ENCODE data around the gene LRRC8D. TPM values are rescaled to one million over a fixed set of nuclear protein-coding genes. Genes with fewer than 3 reads are reported as not detected.

The LRRC8D gene
- total RNA-seq, 1 donor from 2014 or later = 31.4 TPM

DNA sequence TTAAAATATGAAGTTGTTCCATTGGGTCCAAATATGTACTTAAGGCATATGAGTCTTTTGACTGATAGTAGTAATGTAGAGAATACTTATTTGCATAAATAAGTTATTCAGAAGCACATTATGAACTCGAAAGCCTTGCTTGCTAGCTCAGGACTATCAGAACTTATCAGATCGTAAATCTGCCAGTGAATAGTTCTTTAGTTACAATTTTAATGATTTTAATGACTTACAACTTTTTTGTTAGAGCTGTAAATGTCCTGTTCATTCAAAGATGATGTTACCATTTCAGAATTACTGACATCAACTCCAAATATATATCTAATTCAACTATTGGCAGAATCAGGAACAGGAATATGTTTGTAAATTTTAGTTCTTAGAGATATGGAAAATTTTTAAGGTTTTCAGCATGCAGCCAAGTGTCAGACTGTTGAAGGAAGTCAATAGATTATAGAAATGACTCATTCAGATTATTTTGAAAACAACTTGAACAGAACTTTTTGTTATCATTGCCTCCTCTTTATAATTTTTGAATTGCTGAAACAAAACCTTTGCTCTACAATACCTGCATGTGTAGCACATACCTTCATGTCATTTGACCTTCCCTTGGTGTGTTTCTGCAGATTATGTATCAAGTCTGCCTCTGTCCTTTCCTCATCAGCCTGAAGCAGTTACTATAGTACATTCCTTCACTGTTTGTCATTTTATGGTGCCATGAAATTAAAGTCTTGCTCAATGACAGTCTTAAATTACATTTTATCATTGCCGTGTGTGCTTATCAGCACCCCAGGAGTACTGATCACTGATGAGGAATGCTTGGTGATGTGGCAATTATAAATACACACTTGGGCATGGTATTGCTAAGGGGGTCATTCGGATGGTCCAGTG is 44.9 kb downstream of the LRRC8D start:
- DNase-seq (ENCODE audit: low spot score in 2 of 2) (no peak), FAIRE-seq (no peak)

DNA sequence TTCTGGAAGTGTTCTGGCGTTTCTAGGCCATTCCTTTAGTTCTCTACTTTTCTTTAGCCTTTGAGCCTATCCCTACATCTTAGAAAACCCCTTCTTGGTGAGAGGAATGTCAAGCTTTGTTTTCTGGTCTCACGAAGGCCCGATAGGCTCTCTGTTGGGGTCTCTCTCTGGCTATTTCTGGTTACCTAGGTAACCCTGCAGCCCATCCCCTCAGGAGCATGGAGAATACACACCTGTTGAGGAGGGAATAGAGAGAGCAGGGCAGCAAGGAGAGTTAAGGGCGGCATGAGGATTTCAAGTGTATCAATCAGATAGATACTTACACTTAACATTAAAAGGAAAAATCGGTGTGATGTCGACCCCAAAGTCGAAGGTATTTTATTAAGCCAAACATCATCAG is 45.7 kb downstream of the LRRC8D start:
- FAIRE-seq = no peak
- DNase-seq (ENCODE audit: low spot score in 2 of 2) = no peak

DNA sequence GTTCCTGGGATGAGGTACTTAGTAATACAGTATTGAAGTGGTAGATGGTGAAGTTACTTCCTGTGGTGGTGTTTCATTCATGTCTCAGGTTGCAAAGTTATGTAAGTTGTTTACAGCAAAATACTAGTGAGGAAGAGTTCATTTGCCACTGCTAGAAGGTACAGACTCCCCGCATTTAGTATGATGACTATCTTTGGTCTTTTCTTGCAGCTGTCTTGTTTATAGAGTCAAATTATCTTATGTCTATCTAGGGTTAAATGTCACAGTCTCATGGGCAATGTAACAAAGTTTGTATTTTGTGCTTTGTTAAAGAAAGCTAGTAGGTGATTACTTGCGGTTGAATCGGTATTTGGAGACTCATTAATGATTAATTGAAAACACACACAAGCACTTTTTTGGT is 50.2 kb downstream of the LRRC8D start:
- no peak for DNase-seq (ENCODE audit: low spot score in 2 of 2)
- FAIRE-seq = no peak

DNA sequence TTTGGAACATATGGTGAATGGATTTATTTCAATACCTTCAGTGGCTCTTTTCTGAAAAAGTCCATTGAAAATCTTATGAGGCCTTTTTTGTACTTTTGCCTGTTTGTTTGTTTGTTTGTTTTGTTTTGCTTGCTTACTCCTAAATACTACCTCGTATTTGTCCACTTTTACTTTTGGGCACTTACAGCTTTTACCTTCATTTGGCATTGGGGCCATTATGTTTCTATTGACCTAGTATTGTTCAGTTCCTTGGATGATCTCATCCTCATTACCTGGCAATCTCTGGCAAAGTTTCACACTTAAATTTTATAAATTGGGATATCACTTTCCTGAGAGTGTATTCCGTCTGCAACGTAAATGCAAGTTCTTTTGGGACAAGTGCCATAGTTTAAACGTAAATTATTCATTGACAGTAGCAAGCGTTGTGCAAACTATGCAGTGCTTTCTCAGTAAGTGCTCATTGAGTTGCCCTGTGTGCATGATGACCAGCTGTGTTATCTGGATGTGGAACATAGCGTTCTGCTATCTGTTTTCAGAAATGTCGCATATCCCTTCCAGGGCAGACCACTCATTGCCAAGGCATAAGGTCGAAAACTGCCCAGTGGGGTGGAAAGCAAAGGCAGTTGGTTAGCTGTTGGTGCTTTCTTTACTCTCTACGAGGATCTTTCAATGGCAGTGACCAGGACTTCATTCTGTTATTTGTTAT is 51.1 kb downstream of the LRRC8D start:
- DNase-seq (ENCODE audit: low spot score in 2 of 2) = no peak
- no peak for FAIRE-seq

DNA sequence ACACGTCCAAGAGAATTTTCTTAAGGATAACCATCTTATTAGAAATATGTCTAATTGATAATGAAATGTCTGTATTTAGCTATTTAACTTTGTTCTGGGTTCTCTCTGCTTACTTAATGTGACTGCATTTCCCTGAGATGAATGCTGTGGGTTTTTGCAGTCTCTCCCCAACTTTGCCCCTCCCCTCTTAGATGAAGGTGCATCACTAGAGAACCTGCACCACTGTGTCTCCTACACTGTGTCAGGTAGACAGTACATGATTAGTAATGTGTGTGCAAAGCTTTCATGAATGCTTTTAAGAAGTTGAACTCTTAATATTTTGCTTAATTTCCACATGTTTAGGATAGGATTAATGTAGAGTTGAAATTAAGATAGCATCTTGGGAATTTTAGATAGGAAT is 51.7 kb downstream of the LRRC8D start:
- DNase-seq (ENCODE audit: low spot score in 2 of 2) (no peak), FAIRE-seq (no peak)

DNA sequence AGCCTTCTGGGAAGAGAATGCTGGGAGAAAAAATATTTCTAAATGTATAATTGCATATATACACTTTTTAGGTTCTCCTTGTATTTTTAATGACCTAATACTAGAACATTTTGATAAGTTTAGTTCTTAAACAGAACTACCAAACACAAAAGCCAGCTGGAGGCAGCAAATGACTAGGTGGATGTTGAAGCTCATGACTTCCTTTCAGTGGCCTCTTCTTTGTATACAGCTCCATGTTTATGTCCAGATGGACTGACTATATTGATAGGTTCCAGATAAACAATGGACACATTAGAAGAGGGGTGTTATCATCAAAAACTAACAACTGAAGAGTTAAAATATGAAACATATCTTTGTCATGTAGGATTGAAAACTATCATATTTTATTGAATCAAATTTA is 52.5 kb downstream of the LRRC8D start:
- FAIRE-seq (no peak), DNase-seq (ENCODE audit: low spot score in 2 of 2) (no peak)

DNA sequence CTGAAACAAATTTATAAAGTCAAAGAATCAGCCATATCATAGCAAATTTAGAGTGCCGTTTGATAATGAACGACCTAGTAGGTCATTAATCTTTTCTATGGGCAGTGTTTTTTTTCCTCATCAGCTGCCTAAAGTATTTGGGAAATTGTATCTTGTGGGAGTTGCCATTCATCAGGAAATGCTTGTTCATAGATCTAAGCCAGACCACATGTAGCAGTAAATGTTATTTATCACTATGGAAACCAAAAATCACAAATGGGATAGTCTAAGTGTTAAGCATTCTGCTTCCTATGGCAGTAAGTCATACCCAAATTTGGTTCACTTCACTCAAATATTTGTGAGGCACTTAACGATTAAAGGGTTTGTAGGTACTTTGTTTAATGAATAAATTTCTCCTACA is 52.9 kb downstream of the LRRC8D start:
- no peak for DNase-seq (ENCODE audit: low spot score in 2 of 2)
- no peak for FAIRE-seq

DNA sequence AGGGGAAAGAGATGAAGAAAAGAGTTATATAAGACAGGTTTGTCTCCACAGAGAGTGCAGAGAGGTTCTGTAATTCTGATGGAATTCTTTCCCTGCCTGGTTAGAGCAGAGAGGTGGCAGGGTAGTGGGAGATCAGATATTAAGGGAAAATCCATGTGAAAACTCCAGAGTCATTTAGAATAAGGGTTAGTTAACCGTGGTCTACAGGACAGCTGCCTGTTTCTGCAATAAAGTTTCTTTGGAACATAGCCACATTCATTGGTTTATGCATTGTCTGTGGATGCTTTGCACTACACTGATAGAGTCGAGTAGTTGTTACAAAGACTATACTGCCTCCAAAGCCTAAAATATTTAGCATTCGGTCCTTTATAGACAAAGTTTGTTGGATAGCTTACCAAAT is 55.6 kb downstream of the LRRC8D start:
- no peak for FAIRE-seq

DNA sequence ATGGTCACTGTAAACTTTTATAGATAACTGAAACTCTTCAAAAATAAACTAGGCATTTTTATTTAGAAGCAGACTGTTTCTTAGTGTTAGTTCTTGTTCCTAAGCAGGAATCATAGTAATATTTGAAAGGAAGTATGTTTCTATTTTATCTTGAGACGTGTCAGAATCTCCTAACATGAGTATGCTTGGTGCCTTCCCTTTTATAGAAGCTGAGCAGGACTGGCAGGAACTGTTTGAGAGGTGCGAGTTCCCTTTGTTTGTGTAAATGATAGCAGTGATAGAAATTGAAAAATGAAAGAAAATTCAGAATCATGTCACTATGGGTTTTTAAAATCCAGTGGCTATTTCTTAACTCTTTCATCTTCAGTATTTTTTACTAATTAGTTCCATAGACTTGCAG is 56.9 kb downstream of the LRRC8D start:
- FAIRE-seq = no peak

More for the DNA sequence above, 55.6 kb downstream of the LRRC8D start:
- no peak for DNase-seq (ENCODE audit: low spot score in 2 of 2)

DNA sequence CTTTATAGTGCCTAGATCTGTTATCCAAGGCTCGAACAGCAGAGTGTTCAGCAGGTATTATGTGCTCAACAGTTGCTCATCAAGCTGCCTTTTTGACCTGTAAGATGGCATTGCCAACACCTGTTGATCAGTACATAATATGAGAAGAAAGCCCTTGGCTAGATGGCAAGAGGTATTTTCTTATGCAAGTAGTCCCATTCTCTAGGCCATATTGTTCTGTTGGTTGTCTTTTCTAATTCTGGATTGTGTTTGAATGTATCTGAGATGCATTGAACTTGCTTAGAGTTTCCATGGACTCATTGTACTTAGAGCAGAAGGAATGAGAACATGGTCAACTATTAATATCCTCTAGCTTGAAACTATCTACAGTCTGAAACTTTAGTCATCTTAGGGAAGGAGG is 57.4 kb downstream of the LRRC8D start:
- DNase-seq (ENCODE audit: low spot score in 2 of 2) (no peak), FAIRE-seq (no peak)

More for the DNA sequence above, 56.9 kb downstream of the LRRC8D start:
- DNase-seq (ENCODE audit: low spot score in 2 of 2) = no peak

DNA sequence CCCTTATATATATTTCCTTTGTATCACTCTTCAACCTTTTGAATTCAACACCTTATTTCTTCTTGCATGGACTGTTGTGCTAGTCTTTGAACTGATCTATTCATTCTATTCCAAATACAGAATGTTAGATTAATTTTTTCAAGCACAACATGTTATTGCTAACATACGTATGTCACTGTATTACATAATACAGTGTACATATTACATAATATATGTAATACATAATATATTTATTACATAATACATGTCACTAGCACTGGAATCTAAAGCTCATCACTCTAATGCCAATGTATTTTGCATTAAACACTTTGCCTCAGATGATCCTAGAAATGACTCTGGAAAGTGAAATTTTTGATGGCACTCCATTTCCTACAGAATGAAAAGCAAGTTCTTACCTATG is 59.8 kb downstream of the LRRC8D start:
- FAIRE-seq (no peak), DNase-seq (ENCODE audit: low spot score in 2 of 2) (no peak)

DNA sequence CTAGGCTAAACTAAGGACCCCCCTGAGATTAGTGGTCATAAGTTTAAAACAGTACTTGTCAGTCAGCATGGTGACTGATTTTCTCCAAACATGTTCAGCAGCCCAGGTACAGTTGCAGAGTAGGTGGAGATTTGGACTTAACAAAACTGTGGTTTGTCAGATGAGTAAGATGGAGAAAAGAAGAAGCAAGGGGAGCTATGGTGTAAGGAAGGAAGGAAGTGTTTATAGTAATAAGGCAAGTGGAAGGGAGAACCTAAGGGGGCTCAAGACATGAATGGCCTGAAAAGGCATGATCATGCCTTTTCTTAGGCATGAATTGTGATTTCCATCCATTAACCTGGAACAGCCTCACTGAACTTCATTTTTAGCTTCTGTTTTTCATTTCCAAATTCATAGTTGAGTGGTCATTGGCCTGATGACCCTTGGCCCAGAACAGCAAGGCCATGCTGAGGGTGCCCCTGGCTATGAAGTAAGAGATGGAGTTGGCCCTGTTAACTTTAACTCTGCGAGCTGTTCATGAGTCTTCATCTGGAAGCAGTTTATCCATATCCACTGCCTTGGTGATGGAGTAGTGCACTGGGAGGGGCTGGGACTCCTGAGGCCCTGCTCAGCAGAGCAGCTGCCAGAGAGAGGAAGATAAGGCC is 60.7 kb downstream of the LRRC8D start:
- DNase-seq (ENCODE audit: low spot score in 2 of 2) = no peak
- no peak for FAIRE-seq

DNA sequence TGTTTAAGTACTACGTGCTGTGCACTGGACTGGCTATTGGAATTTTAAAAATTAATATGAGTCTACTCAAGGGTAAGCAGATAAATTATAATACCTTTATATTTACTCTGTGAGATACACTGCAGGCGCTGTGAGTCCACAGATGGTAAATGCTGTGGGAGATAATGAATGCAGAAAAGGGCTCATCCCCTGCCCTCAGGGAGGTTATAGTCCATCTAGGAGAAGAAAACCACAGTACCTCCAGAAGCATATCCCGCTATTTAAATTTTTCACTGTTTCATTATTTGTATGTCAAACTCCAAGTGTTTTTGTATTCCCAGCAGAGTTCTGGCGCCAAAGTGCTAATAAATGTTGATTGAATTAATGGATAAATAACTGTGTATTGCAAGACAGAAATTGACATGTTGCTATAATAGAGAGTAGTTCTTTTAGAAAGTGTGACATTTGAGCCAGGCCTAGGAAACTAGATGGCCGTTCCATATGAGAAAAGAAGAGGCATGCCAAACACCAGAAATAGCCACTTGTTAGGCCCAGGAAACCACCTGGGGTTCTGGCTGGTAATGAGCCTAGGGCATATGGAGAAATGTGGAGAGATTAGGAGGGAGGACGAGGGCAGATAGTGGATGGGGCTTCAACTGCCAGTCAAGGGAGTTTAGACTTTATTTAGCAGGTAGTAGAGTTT is 61.7 kb downstream of the LRRC8D start:
- FAIRE-seq = no peak
- no peak for DNase-seq (ENCODE audit: low spot score in 2 of 2)

DNA sequence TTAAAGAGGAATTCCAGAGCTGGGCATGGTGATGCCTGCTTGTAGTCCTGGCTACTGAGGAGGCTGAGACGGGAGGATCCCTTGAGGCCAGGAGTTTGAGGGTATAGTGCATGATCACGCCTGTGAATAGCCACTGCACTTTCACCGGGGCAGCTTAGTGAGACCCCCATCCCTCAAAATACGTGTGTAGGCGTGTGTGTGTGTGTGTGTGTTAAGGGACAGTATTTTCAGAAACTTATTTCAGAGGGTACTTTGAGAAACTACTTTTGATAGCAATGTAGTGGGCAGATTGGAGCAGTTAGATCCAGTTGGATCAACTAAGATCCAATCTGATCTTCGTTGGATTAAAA is 62.2 kb downstream of the LRRC8D start:
- DNase-seq (ENCODE audit: low spot score in 2 of 2) = no peak
- FAIRE-seq = no peak

DNA sequence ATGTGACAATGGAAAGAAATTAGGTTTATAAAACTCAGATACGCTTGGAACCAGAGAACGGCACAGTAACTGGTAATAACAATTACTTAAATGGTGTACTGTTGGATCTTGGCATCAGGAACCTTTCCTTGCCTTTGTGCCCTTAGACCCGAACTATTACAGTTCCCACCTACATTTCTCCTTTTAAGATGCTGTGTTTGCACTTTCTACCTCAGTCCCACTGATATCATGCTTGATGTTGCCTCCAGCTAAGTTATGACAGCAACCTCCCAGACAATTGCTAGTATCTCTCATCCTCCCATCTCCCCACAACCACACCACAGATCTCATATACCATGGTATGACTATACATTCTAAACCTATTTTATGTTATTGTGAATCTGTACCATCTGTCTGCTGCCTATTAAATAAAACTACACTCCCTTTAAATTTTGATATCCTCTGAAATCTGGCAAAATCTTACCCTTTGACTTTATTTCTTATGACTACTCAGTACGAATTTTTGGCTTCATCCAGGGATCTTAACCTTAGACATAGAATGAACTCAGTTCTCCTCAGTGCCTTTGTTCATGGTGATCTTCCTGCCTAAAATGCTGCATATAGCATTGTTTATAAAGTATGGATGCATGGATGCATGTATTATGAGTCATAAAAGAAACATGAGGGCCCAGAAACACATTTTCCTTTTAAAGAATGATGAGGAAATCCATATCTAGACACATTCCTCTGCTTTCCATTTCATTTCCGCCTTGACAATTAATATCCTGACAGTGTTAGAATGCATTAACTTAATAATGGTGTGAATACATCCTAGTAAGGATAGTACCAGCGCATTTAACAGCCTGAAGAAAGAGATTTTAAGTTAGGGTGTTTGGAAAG is 64.1 kb downstream of the LRRC8D start:
- DNase-seq (ENCODE audit: low spot score in 2 of 2) (no peak), FAIRE-seq (no peak)

DNA sequence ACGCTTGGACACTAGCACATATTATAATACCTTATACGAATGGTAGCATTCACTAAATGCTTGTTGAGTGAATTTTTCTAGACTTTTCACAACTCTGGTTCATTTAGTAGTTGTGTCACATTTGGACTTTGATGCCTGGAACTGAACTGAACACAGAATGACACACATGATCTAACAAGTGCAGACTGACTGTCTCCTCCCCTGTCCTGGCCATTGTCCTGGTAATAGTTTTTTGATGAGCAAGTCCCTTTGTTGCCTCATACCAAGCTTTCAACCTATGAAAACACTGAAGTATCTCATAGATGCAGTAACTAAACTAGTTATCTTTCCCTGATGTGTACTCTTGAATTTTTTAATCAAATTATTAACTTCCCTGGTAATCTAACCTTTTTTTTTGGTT is 66.4 kb downstream of the LRRC8D start:
- DNase-seq (ENCODE audit: low spot score in 2 of 2) = no peak
- no peak for FAIRE-seq

DNA sequence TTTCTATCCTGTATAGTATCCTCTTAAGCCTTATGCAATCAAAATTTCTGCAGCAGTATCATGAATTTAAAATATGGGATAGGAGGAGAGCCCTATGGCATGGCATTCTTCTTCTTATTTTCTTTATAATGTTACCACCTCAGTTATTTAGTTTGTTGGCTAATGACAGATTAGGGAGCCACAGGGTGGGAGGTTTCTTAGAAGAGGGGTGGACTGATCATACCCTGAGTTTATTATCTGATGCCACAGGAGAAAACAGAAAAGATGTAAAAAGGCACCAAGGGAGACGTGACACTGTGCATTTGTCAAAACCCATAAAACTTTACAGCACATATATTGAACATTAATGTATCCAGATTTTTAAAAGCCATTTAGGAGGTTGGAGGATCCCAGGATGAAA is 66.9 kb downstream of the LRRC8D start:
- FAIRE-seq (no peak), DNase-seq (ENCODE audit: low spot score in 2 of 2) (no peak)

DNA sequence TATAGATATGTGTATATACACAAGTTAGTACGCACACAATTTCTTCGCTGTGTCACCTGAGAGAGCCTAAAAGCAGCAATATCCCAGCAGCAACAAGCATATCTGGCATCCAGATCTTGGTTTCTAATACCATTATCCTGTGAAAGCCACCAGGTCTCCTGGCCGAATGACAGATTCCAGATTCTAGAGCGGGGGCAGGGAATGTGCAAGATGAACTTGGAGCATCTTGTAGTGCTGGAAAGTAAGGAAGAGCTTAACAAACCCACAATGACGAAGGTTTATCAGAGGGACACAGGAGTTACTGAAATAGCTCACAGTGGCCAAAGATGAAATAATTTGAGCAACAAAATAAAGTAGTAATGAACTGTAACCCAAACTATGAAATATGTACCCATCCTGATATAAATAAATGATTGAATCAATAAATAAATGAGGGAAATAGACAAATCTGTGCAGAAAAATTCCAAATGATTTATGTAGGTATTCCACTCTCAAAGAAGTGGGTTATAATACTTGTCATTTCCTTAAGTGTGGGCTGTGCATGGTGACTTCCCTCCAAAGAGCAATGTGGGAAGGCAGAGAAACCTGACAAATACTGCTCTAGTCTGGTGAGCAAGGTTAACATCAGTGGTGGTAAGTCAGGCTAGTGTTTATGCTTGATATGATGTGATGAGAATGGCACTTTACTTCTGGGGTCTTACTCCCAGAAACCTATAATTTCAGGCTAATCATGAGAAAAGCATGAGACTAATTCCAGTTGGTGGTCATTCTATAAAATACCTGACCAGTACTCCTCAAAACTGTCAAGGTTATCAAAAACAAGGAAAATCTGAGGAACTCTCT is 67.9 kb downstream of the LRRC8D start:
- DNase-seq (ENCODE audit: low spot score in 2 of 2) = no peak
- no peak for FAIRE-seq

DNA sequence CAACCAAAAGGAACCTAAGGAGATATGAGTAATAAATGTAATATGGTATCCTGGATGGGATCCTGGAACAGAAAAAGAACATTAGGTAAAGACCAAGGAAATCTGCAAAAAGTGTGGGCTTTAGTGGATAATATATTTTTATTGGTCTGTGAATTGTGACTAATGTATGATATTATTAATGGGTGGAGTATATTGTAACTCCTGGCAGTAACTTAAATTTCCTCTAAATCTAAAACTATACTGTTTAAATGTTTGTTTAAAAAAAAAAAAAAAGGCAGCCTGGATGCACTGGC is 68.4 kb downstream of the LRRC8D start:
- no peak for FAIRE-seq
- no peak for DNase-seq (ENCODE audit: low spot score in 2 of 2)
